Non-pigmented ciliary epithelial cell (primary cell): Measurements from ENCODE around the gene SLC2A5.
"Not testable (repeated sequence)": the region's sequence is repeated elsewhere in the genome, so short reads cannot be mapped to it uniquely, and the experiment has no call there.

Experiments
- DNase-seq: peaks from one replicate; pipeline ENCODE4 v3.0.0-alpha.2; 2010; ENCODE audit warnings: low read depth

SLC2A5 gene

DNA sequence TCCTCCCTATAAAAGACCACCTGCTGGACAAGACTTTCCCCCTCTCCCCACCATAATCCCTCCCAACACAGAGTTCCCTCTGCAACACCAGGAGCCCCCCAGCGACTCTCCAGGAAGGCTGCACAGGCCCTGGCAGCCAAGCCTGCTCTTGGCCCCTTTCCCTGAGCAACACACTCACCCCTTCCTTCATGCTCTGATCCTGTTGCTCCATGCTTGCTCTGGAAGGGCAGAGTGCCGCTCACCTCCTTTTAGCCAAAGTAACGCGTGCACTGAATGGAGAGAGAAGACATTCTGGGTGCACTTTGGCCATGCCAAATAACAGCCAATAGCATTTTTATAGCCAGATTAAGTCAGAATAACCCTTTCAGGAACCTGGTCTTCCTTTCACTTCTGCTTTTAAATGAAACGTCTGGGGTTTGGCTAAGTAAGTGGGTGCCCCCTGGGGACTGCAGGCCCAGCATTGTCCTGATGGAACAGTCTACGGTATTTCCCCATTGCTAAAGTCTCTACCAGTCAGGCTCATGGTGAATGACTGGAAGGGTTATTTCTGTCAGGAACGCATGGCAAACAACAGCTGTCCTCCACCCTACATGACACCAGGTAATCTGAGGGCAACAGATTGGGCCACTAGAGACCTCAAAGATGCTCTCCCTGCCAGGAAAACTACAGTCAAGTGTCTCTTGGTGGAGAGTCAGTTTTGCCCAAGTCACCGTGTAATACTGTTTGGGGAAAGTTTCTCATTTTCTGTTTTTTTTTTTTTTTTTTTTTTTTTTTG lies at the start of gene SLC2A5:
SLC2A5 (minus strand) TSS at position 310 of the 775 bp plus-strand sequence; CDS start at position 211, 99 bp downstream.
- DNase-seq: no peak

DNA sequence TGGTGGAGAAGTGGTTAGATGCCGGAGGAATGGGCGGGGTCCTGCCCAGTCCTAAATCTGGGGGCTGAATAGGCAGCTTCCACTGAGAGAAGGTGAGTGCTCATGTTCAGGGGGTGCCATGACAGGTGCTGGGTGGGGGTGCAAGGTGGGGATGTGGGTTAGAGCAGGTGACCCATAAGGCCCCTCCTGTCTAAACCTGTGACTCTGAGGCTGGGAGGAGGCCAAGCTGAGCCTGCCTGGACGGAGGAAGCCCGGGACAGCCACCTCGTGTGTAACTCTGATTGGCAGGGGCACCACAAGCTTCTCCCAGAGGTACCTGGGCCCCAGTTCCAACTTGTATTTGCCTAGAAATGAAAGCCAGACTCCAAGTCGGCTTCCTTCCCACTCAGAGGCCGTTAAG lies 48.8 kb upstream of the SLC2A5 start:
- no peak for DNase-seq

- DNase-seq: no peak
These were observed 46.1 kb upstream of the SLC2A5 start for GRCh38 chr1:9115351-9116205.

DNA sequence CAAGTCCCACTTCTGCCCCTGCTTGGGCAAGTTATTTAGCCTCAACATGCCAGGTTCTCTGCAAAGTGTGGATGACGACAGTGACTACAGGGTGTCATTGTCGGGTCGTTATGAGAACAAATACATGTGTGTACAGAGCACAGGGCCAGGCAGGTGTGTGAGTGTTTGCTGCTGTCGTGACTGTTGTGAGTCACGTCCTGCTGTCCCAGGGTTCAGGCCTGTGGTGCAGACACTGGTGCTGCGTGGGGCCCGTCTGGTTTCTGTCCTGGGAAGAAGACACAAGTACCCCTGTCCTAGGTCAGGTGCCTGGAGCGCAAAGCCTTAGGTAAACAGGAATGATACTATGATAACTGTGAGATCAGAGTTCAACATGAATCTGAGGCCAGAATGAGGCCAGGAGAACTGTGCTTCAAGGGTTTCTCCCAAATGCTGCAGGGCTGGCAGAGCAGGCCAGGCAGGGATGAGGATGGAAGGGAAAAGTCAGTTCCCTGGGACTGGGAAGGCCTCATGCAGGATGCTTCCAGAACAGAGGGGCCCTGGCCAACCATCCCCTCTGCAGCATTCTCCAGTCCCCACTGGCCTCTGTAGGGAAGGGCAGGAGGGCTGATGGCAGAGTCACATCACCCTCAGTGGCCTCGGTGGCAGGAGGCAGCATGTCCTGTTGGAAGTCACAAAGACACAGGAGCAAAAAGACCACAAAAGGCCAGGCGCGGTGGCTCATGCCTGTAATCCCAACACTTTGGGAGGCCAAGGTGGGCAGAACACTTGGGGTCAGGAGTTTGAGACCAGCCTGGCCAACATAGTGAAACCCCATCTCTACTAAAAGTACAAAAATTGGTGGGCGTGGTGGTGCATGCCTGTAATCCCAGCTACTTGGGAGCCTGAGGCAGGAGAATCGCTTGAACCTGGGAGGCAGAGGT lies 43.8 kb upstream of the SLC2A5 start:
- DNase-seq: no peak

GRCh38 chr1:9111957-9112356 lies 42.5 kb upstream of the SLC2A5 start:
- no peak for DNase-seq

DNA sequence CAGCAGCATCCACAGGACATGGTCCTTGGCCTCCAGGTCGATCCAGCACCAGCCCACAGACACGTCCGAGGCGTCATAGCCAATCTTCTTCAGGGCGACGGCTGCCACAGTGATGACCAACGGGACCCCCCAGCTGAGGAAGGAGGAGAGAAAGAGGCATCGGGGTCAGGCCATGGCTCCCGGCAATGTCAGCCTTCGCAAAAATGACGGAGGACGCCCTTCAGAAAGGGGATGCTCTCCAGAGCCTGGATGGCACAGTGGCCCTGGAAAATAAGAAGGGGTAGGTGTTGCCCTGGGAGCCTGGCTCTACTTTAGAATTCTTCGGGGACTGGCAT lies 41.9 kb upstream of the SLC2A5 start:
- no peak for DNase-seq

GRCh38 chr1:9110669-9111356 lies 41.4 kb upstream of the SLC2A5 start:
- DNase-seq: peak; percentile 55

DNA sequence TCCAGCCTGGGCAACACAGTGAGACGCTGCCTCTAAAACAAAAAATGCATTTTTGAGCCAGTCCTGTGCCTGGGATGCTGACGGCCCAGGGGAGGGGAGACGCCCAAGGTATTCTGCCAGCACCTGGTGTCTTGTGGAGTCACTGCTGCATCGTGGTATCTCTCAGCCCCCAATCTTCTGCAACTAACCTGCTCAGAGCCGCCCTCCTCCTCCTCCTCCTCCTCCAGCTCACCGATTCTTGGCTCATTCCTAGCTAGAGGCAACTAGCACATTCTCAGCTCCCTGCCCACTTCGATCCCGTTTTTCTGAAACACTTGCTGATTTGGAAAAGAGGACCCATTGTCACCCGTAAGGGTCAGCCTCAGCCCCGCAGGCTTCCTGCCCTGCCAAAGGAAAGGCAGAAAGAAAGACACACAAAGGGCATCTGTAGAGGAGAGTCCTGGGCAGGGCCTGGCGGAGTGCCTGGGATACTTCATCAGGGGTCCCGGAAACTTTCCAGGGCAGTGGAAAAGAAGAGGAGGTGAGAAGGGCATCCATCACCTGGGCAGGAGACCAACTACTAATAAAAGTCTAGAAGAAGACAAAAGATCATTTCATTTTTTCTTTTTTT lies 38.7 kb upstream of the SLC2A5 start:
- DNase-seq: no peak

DNA sequence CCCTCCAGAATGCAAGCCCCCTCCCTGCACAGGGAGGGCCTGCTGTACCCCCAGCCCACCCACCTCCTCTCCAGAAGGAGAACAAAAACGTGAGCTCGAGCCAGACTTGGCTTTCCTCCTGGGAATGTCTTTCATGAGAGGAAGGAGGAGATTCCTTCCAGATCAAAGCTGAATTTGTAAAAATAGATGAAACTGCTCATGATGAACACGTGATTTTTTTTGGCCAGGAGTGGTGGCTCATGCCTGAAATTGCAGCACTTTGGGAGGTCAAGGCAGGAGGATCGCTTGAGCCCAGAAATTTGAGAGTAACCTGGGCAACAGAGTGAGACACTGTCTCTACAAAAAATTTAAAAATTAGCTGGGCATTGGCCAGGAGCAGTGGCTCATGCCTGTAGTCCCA lies 37.7 kb upstream of the SLC2A5 start:
- no peak for DNase-seq

- DNase-seq: no peak
These were observed 36.9 kb upstream of the SLC2A5 start for GRCh38 chr1:9106286-9106685.

GRCh38 chr1:9105336-9105867 lies 36.0 kb upstream of the SLC2A5 start:
- no peak for DNase-seq

DNA sequence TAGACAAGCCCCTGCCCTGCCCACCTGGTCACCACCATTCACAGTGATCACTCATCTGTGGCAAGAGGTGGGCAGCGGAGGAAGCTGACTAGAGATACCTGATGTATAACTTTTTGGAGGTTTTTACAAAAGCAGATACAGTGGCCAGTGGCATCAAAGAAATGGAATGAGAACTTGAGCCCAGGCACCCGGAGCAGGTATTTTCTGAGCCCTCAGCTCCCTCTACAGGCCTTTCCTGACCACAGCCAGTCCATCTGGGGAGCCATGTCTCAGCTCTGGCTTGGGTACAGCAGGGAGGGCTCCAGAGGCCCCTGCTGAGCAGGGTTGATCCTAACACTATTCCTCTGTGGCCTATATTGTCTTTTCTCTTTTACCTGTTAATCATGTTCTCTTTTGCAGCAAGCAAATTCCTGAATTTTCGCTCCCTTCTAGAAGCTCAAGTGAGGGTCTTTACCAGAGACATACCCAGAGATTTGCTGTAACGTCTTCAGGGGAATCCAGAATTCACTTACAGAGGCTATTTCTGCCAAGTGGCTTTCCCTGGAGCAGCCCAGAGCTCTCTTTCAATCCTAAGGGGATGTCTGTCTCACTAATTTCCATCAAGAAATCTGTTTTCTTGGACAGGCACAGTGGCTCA lies 32.2 kb upstream of the SLC2A5 start:
- no peak for DNase-seq

DNA sequence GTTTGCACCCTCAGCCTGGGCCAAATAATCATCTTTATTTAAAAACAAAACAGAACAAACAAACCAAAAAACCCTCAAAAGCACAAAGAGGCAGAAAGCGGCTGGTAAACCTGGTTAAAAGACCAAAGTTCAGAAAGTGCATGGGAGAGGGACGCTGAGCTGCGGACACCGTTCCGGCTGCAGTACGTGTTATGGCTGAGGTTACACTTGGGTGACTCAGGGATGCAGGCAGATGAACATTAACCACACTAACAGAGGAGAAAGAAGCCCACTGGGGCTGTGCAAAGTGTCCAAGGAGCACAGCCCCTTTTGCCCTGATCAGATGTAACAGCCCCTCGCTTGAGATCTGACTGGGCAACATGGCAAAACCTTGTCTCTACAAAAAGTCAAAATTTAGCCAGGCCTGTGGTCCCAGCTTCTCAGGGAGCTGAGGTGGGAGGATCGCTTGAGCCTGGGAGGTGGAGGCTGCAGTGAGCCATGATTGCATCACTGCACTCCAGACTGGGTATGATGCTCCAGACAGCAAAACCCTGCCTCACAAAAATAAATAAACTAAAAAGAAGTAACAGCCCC lies 31.1 kb upstream of the SLC2A5 start:
- DNase-seq: no peak

- DNase-seq: no peak
These were observed 30.1 kb upstream of the SLC2A5 start for GRCh38 chr1:9099555-9099954.

DNA sequence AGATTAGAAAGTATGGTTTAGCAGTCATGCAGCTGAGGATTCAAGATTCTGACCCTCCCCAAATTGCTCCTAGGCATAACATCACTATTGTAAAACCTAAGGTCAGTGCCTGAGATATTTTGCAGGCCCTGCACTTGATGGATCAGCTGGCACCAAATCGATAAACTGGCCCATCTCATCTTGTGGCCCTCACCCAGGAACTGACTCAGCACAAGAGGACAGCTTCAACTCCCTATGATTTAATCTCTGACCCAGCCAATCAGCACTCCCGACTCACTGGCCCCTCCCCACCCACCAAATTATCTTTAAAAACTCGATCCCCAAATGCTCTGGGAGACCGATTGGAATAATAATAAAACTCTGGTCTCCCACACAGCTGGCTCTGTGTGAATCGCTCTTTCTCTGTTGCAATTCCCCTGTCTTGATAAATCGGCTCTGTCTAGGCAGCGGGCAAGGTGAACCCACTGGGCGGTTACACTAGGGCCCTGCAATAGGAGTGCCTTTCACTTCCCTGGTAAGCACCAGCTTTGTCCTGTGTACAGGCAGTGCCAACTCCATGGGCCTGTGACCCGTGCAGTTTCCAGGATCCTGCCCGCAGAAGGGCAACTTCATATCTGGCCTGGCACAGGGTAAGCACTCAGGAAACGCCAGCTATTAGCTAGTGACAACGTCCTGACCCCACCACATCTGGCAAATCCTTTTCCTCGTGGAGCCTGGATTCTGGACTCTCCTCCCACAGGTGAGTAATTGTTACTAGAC lies 28.7 kb upstream of the SLC2A5 start:
- DNase-seq: no peak

GRCh38 chr1:9095818-9096217 lies 26.4 kb upstream of the SLC2A5 start:
- DNase-seq: no peak

- DNase-seq: not testable (repeated sequence)
These were observed 24.7 kb upstream of the SLC2A5 start for GRCh38 chr1:9093996-9094595.

GRCh38 chr1:9093581-9093980 lies 24.1 kb upstream of the SLC2A5 start:
- no peak for DNase-seq

- DNase-seq: no peak
These were observed 23.7 kb upstream of the SLC2A5 start for GRCh38 chr1:9093091-9093490.
